Activated T-cell treated with anti-CD3 and anti-CD28 coated beads for 4 hours (primary cell): ENCODE data around the gene TRANK1.
"Not testable (repeated sequence)": the region's sequence is repeated elsewhere in the genome, so short reads cannot be mapped to it uniquely, and the experiment has no call there.

Source experiments
- DNase-seq: peaks from one replicate; pipeline ENCODE4 v3.0.0-alpha.2; 2020

Gene TRANK1

GRCh38 chr3:36911990-36912804 is 32.7 kb downstream of the TRANK1 start:
- DNase-seq: peak; percentile 20

GRCh38 chr3:36909666-36910065 is 35.2 kb downstream of the TRANK1 start:
- no peak for DNase-seq

- DNase-seq: no peak
Measured at GRCh38 chr3:36909181-36909580, 35.7 kb downstream of the TRANK1 start.

GRCh38 chr3:36908647-36909180 is 36.1 kb downstream of the TRANK1 start:
- DNase-seq: no peak

GRCh38 chr3:36907911-36908646 is 36.8 kb downstream of the TRANK1 start:
- peak; percentile 40 for DNase-seq

GRCh38 chr3:36906504-36907149 is 38.2 kb downstream of the TRANK1 start:
- no peak for DNase-seq

- DNase-seq: no peak
Measured at GRCh38 chr3:36905545-36905944, 39.3 kb downstream of the TRANK1 start.

- DNase-seq: no peak
Measured at GRCh38 chr3:36904641-36905040, 40.2 kb downstream of the TRANK1 start.

- not testable (repeated sequence) for DNase-seq
Measured at GRCh38 chr3:36904065-36904464, 40.8 kb downstream of the TRANK1 start.

GRCh38 chr3:36903119-36903882 is 41.6 kb downstream of the TRANK1 start:
- no peak for DNase-seq

- DNase-seq: no peak
Measured at GRCh38 chr3:36901588-36901987, 43.3 kb downstream of the TRANK1 start.

GRCh38 chr3:36900474-36901443 is 44.1 kb downstream of the TRANK1 start:
- DNase-seq: no peak

GRCh38 chr3:36895496-36896409 is 49.1 kb downstream of the TRANK1 start:
- no peak for DNase-seq

- no peak for DNase-seq
Measured at GRCh38 chr3:36894914-36895313, 49.9 kb downstream of the TRANK1 start.

GRCh38 chr3:36893826-36894225 is 51.0 kb downstream of the TRANK1 start:
- no peak for DNase-seq

GRCh38 chr3:36893137-36893557 is 51.7 kb downstream of the TRANK1 start:
- no peak for DNase-seq

- DNase-seq: no peak
Measured at GRCh38 chr3:36892457-36893136, 52.3 kb downstream of the TRANK1 start.

GRCh38 chr3:36891701-36892160 is 53.1 kb downstream of the TRANK1 start:
- DNase-seq: no peak

GRCh38 chr3:36891097-36891496 is 53.8 kb downstream of the TRANK1 start:
- DNase-seq: not testable (repeated sequence)
